Activated CD4-positive, CD25-positive, alpha-beta regulatory T cell (primary cell): ENCODE data around the gene EPHB2.
"Not testable (repeated sequence)": the region's sequence is repeated elsewhere in the genome, so short reads cannot be mapped to it uniquely, and the experiment has no call there.

Source experiments
- DNase-seq, 4 experiments: peaks; one replicate each; lab custom pipeline; 2025; lab: John Stamatoyannopoulos, UW

The EPHB2 gene

GRCh38 chr1:22915816-22916470 is 205.3 kb downstream of the EPHB2 start:
- no peak for DNase-seq

GRCh38 chr1:22916471-22916820 is 205.8 kb downstream of the EPHB2 start:
- no peak for DNase-seq

- DNase-seq = no peak
Measured at GRCh38 chr1:22917989-22918388, 207.3 kb downstream of the EPHB2 start.

GRCh38 chr1:22918644-22919043 is 208.0 kb downstream of the EPHB2 start:
- DNase-seq = no peak

GRCh38 chr1:22919341-22920025 is 208.8 kb downstream of the EPHB2 start:
- no peak for DNase-seq

- no peak for DNase-seq
Measured at GRCh38 chr1:22920026-22920733, 209.5 kb downstream of the EPHB2 start.

GRCh38 chr1:22920734-22921451 is 210.3 kb downstream of the EPHB2 start:
- no peak for DNase-seq

- no peak for DNase-seq
Measured at GRCh38 chr1:22921452-22922126, 210.9 kb downstream of the EPHB2 start.

GRCh38 chr1:22922640-22923039 is 212.0 kb downstream of the EPHB2 start:
- DNase-seq = no peak

- DNase-seq = no peak
Measured at GRCh38 chr1:22925111-22925510, 214.5 kb downstream of the EPHB2 start.

- DNase-seq = no peak
Measured at GRCh38 chr1:22930240-22930912, 219.7 kb downstream of the EPHB2 start.

GRCh38 chr1:22932803-22933470 is 222.3 kb downstream of the EPHB2 start:
- DNase-seq = no peak

- no peak for DNase-seq
Measured at GRCh38 chr1:22935433-22935832, 224.8 kb downstream of the EPHB2 start.

- DNase-seq = no peak
Measured at GRCh38 chr1:22936681-22937080, 226.0 kb downstream of the EPHB2 start.

GRCh38 chr1:22941257-22941656 is 230.6 kb downstream of the EPHB2 start:
- no peak for DNase-seq

GRCh38 chr1:22944346-22945055 is 233.9 kb downstream of the EPHB2 start:
- DNase-seq = no peak

GRCh38 chr1:22945171-22945570 is 234.5 kb downstream of the EPHB2 start:
- not testable (repeated sequence) for DNase-seq

GRCh38 chr1:22949822-22950331 is 239.2 kb downstream of the EPHB2 start:
- DNase-seq = no peak

GRCh38 chr1:22951796-22952195 is 241.2 kb downstream of the EPHB2 start:
- DNase-seq = no peak

- no peak for DNase-seq
Measured at GRCh38 chr1:22952694-22953056, 242.0 kb downstream of the EPHB2 start.
